CD4-positive, alpha-beta memory T cell (primary cell): ENCODE data around the gene VAX1. TPM values are rescaled to one million over a fixed set of nuclear protein-coding genes. Genes with fewer than 3 reads are reported as not detected.
A peak's percentile ranks its signal among the peaks of the same experiment; 100 is the strongest.
"Not testable (repeated sequence)": the region's sequence is repeated elsewhere in the genome, so short reads cannot be mapped to it uniquely, and the experiment has no call there.

Experiments
- CTCF ChIA-PET: fragments of 350-600 bp; sonication (Branson Sonifier 250); formaldehyde crosslinking; loops from one replicate; lab custom pipeline; 2021; ENCODE audit warnings: inconsistent platforms; ENCODE audit not compliant: partially characterized antibody; lab: Charles Lee
- POLR2A ChIA-PET: fragments of 350-600 bp; sonication (Branson Sonifier 250); formaldehyde crosslinking; loops from one replicate; lab custom pipeline; 2021; ENCODE audit not compliant: partially characterized antibody; lab: Charles Lee
- DNase-seq, 5 donors: peaks; one replicate each; pipeline versions ENCODE4 v3.0.0 to v3.0.0-alpha.2; 2020 to 2022; ENCODE audit warnings: mixed read lengths in 1 of 5
- H3K27ac ChIP-seq: one replicate; pipeline ENCODE4 v1.7.0; 2013; ENCODE audit warnings: low read depth, low read length
- H3K27me3 ChIP-seq: 2 replicates; pipeline ENCODE4 v1.7.0; 2013; ENCODE audit warnings: mild to moderate bottlenecking, low read length, moderate library complexity; ENCODE audit not compliant: insufficient read depth
- H3K36me3 ChIP-seq: 2 replicates; pipeline ENCODE4 v1.7.0; 2013; ENCODE audit warnings: mild to moderate bottlenecking, low read length, moderate library complexity; ENCODE audit not compliant: insufficient read depth
- H3K4me1 ChIP-seq: 2 replicates; pipeline ENCODE4 v1.7.0; 2013; ENCODE audit warnings: mild to moderate bottlenecking, low read length, moderate library complexity; ENCODE audit not compliant: insufficient read depth
- H3K4me3 ChIP-seq, 2 donors: one replicate each; pipeline ENCODE4 v1.7.0; 2013; ENCODE audit warnings: low read length in 2 of 2, mild to moderate bottlenecking in 1 of 2
- H3K9me3 ChIP-seq, 2 donors: one replicate each; pipeline ENCODE4 v1.7.0; 2013; ENCODE audit warnings: low read length in 2 of 2, control low read depth in 1 of 2; ENCODE audit not compliant: control insufficient read depth in 1 of 2
- H3K27ac Mint-ChIP-seq, 7 donors: one replicate each; pipeline ENCODE4 v1.8.0; 2020 to 2021; ENCODE audit warnings: mixed read lengths in 7 of 7, mild to moderate bottlenecking in 6 of 7, inconsistent platforms in 3 of 7, moderate library complexity in 3 of 7
- H3K27me3 Mint-ChIP-seq, 2 donors: one replicate each; pipeline ENCODE4 v1.8.0; 2020 to 2021; ENCODE audit warnings: mixed read lengths in 2 of 2
- H3K36me3 Mint-ChIP-seq, 2 donors: one replicate each; pipeline ENCODE4 v1.8.0; 2020 to 2021; ENCODE audit warnings: mixed read lengths in 2 of 2, inconsistent platforms in 1 of 2, mild to moderate bottlenecking in 1 of 2
- H3K4me1 Mint-ChIP-seq, 4 donors: one replicate each; pipeline ENCODE4 v1.8.0; 2020 to 2021; ENCODE audit warnings: mixed read lengths in 4 of 4, mild to moderate bottlenecking in 1 of 4
- H3K4me3 Mint-ChIP-seq, 8 donors: one replicate each; pipeline ENCODE4 v1.8.0; 2020 to 2021; ENCODE audit warnings: mixed read lengths in 8 of 8, mild to moderate bottlenecking in 7 of 8, moderate library complexity in 6 of 8, inconsistent platforms in 3 of 8
- H3K9me3 Mint-ChIP-seq, 8 donors: one replicate each; pipeline ENCODE4 v1.8.0; 2020 to 2021; ENCODE audit warnings: mixed read lengths in 8 of 8, mild to moderate bottlenecking in 5 of 8, inconsistent platforms in 3 of 8, moderate library complexity in 1 of 8
- intact Hi-C: fragments of 100-400 bp; cut with micrococcal nuclease; formaldehyde crosslinking; loops from one replicate; pipeline ENCODE4 v1.15.1; 2023
- microRNA-seq: library from miRNA; unstranded; fragments of <30 nt; microRNA quantifications from one replicate; pipeline ENCODE4 v1.2.0, GENCODE V29; 2021; ENCODE audit warnings: borderline replicate concordance, borderline number of aligned reads, borderline microRNAs expressed, mixed read lengths
- polyA plus RNA-seq, 2 donors: library from polyadenylated mRNA; unstranded; fragments of 300-500 nt; fragmentation: Illumina TruSeq; gene quantifications; one replicate each; pipeline ENCODE4 v1.2.3, GENCODE V29; 2021
- total RNA-seq, 2 experiments: library from RNA; stranded (reverse); gene quantifications; one replicate each; pipeline ENCODE4 v1.2.3, GENCODE V29; 2021

Gene VAX1
- total and polyA plus RNA-seq, 4 experiments from 2014 or later: not detected

GRCh38 chr10:117092386-117092785, 45.7 kb downstream of the VAX1 start:
- intact Hi-C loops: no loop called here
- no peak for DNase-seq
- no peaks in the 10 kb centered on the region for H3K36me3 ChIP-seq
- H3K4me3 Mint-ChIP-seq: no peak overlapping the region
- no peaks in the 10 kb centered on the region for H3K9me3 Mint-ChIP-seq
- no peaks in the 10 kb centered on the region for H3K4me1 Mint-ChIP-seq
- H3K27ac ChIP-seq: no peak overlapping the region
- POLR2A ChIA-PET: no interaction called here
- no peaks in the 10 kb centered on the region for H3K36me3 Mint-ChIP-seq
- no peaks in the 10 kb centered on the region for H3K27me3 ChIP-seq
- no peak overlapping the region for H3K27ac Mint-ChIP-seq
- H3K4me1 ChIP-seq: no peaks in the 10 kb centered on the region
- H3K4me3 ChIP-seq: no peak overlapping the region
- CTCF ChIA-PET: interaction anchor here (0.9 kb wide), 1 partner anchor 304 kb away, joined by 3 read pairs; no protein-coding TSS in a partner anchor
- peaks cover 7 to 8% of the 10 kb centered on the region in 2 donors for H3K27me3 Mint-ChIP-seq
- no peaks in the 10 kb centered on the region for H3K9me3 ChIP-seq

GRCh38 chr10:117090834-117091233, 47.2 kb downstream of the VAX1 start:
- Histone ChIP-seq H3K27me3 (no peaks in the 10 kb centered on the region), H3K27ac (no peak overlapping the region), H3K4me3 (no peak overlapping the region), H3K4me1 (no peaks in the 10 kb centered on the region), H3K36me3 (no peaks in the 10 kb centered on the region), H3K9me3 (no peaks in the 10 kb centered on the region)
- Mint-ChIP-seq H3K27me3 (peaks cover 6 to 12% of the 10 kb centered on the region in 2 donors), H3K9me3 (peaks cover 0 to 2% (median 0%) of the 10 kb centered on the region in 8 donors), H3K4me1 (no peaks in the 10 kb centered on the region), H3K4me3 (no peak overlapping the region), H3K27ac (no peak overlapping the region), H3K36me3 (no peaks in the 10 kb centered on the region)
- ChIA-PET CTCF (no interaction called here), POLR2A (no interaction called here)
- intact Hi-C loops: no loop called here
- DNase-seq: no peak

- intact Hi-C loops: no loop called here
- no peaks in the 10 kb centered on the region for H3K9me3 ChIP-seq
- DNase-seq: no peak
- POLR2A ChIA-PET: no interaction called here
- no peaks in the 10 kb centered on the region for H3K36me3 ChIP-seq
- no peaks in the 10 kb centered on the region for H3K4me1 ChIP-seq
- no peak overlapping the region for H3K4me3 ChIP-seq
- Mint-ChIP-seq H3K27ac (peak overlapping the region in 1 of 7 donors; percentile 19), H3K4me3 (no peak overlapping the region), H3K9me3 (peaks cover 0 to 5% (median 0%) of the 10 kb centered on the region in 8 donors), H3K4me1 (no peaks in the 10 kb centered on the region), H3K36me3 (no peaks in the 10 kb centered on the region), H3K27me3 (peaks cover 5 to 7% of the 10 kb centered on the region in 2 donors)
- H3K27me3 ChIP-seq: no peaks in the 10 kb centered on the region
- H3K27ac ChIP-seq: no peak overlapping the region
- CTCF ChIA-PET: no interaction called here
These were observed 50.5 kb downstream of the VAX1 start for GRCh38 chr10:117087521-117087920.

- no peaks in the 10 kb centered on the region for H3K4me1 ChIP-seq
- no peaks in the 10 kb centered on the region for H3K9me3 ChIP-seq
- H3K36me3 ChIP-seq: no peaks in the 10 kb centered on the region
- H3K4me1 Mint-ChIP-seq: no peaks in the 10 kb centered on the region
- H3K4me3 Mint-ChIP-seq: no peak overlapping the region
- no peak for DNase-seq
- peaks cover 5 to 7% of the 10 kb centered on the region in 2 donors for H3K27me3 Mint-ChIP-seq
- H3K27ac Mint-ChIP-seq: no peak overlapping the region
- ChIA-PET POLR2A (no interaction called here), CTCF (no interaction called here)
- H3K4me3 ChIP-seq: no peak overlapping the region
- no peaks in the 10 kb centered on the region for H3K27me3 ChIP-seq
- no peaks in the 10 kb centered on the region for H3K36me3 Mint-ChIP-seq
- intact Hi-C loops: no loop called here
- H3K9me3 Mint-ChIP-seq: peaks cover 0 to 5% (median 0%) of the 10 kb centered on the region in 8 donors
- no peak overlapping the region for H3K27ac ChIP-seq
These were observed 51.5 kb downstream of the VAX1 start for GRCh38 chr10:117086546-117086945.

- DNase-seq, H3K4me1 Mint-ChIP-seq, H3K27me3 Mint-ChIP-seq, H3K4me3 Mint-ChIP-seq, POLR2A ChIA-PET, H3K4me3 ChIP-seq, H3K9me3 Mint-ChIP-seq, H3K36me3 ChIP-seq, H3K4me1 ChIP-seq, H3K36me3 Mint-ChIP-seq, H3K9me3 ChIP-seq, H3K27me3 ChIP-seq, intact Hi-C loops, H3K27ac ChIP-seq, H3K27ac Mint-ChIP-seq: not testable (repeated sequence)
- CTCF ChIA-PET: interaction anchor here (1.0 kb wide), 1 partner anchor 34 kb away, joined by 3 read pairs; no protein-coding TSS in a partner anchor
These were observed 53.4 kb downstream of the VAX1 start for GRCh38 chr10:117084421-117085246.

Small RNAs within 50 kb of the gene (microRNA-seq; reads per million reads assigned to microRNA genes)
- gene MIR3663: not detected

Other genes starting within 250 kb of the VAX1 start
- gene SHTN1, start 133.1 kb downstream of the VAX1 start, total RNA-seq: 1 to 10 TPM in 1 of 2 experiments, under 1 TPM in 1; 0.83 to 1.6 TPM
- gene SHTN1, start 133.1 kb downstream of the VAX1 start, polyA plus RNA-seq: under 1 TPM in 1 of 2 donors, not detected in 1; 0.12 TPM
- gene KCNK18, start 59.2 kb upstream of the VAX1 start, total RNA-seq: not detected
- gene KCNK18, start 59.2 kb upstream of the VAX1 start, polyA plus RNA-seq: not detected
- gene SLC18A2, start 102.8 kb upstream of the VAX1 start, total RNA-seq: under 1 TPM; 0.22 to 0.38 TPM
- gene SLC18A2, start 102.8 kb upstream of the VAX1 start, polyA plus RNA-seq: under 1 TPM; 0.91 to 0.94 TPM
- gene PDZD8, start 237.2 kb upstream of the VAX1 start, total RNA-seq: 10 to 100 TPM; 13.9 to 15.0 TPM
- 1 to 10 TPM; 3.6 to 8.9 TPM for gene PDZD8, start 237.2 kb upstream of the VAX1 start, polyA plus RNA-seq